Keratinocyte (primary cell): ENCODE results near the gene DRD3. TPM values are rescaled to one million over a fixed set of nuclear protein-coding genes. Genes with fewer than 3 reads are reported as not detected.

Experiments
- DNase-seq: peaks from one replicate; pipeline ENCODE4 v3.0.0-alpha.2; 2011; ENCODE audit warnings: low read depth, missing footprints, low spot score
- FAIRE-seq: peaks from 2 replicates; lab custom pipeline; 2011; peaks lifted over from hg19 to GRCh38; lab: Jason Lieb, UNC
- H2AFZ ChIP-seq: 2 replicates; pipeline ENCODE4 v1.6.0; 2012; ENCODE audit warnings: low read length, control low read depth, inconsistent platforms; ENCODE audit not compliant: control insufficient read depth
- H3K27ac ChIP-seq: 2 replicates; pipeline ENCODE4 v1.5.1; 2011; ENCODE audit warnings: low read length; ENCODE audit not compliant: control insufficient read depth, insufficient read depth
- H3K27me3 ChIP-seq: 3 replicates; pipeline ENCODE4 v1.6.0; 2011; ENCODE audit warnings: low read length; ENCODE audit not compliant: control insufficient read depth, insufficient read depth; ENCODE audit errors: extremely low read depth
- H3K36me3 ChIP-seq, 2 experiments: 2 replicates in 1 of 2; 3 replicates in 1 of 2; pipeline ENCODE4 v1.5.1; 2011; ENCODE audit warnings: low read length in 2 of 2, mild to moderate bottlenecking in 1 of 2; ENCODE audit not compliant: control insufficient read depth in 2 of 2, insufficient read depth in 2 of 2; ENCODE audit errors: extremely low read depth in 1 of 2
- H3K4me1 ChIP-seq: 3 replicates; pipeline ENCODE4 v1.5.1; 2011; ENCODE audit warnings: low read length; ENCODE audit not compliant: control insufficient read depth, insufficient read depth; ENCODE audit errors: extremely low read depth
- H3K4me2 ChIP-seq: 3 replicates; pipeline ENCODE4 v1.6.0; 2011; ENCODE audit warnings: low read depth, low read length; ENCODE audit not compliant: control insufficient read depth, insufficient read depth; ENCODE audit errors: extremely low read depth
- H3K4me3 ChIP-seq, 3 experiments: fragments of 200-600 bp in 1 of 3; sonication (generic) in 1 of 3; 2 replicates in 2 of 3; 3 replicates in 1 of 3; pipeline ENCODE4 v1.5.1; 2011 to 2016; ENCODE audit warnings: low read length in 3 of 3, mild to moderate bottlenecking in 3 of 3, control low read depth in 2 of 3, inconsistent platforms in 1 of 3, low read depth in 1 of 3, mixed read lengths in 1 of 3, mixed run types in 1 of 3, moderate library complexity in 1 of 3; ENCODE audit not compliant: control insufficient read depth in 2 of 3, insufficient read depth in 2 of 3; ENCODE audit errors: extremely low read depth in 1 of 3
- H3K79me2 ChIP-seq: 2 replicates; pipeline ENCODE4 v1.6.0; 2012; ENCODE audit warnings: low read length; ENCODE audit not compliant: control insufficient read depth, insufficient read depth
- H3K9ac ChIP-seq: 3 replicates; pipeline ENCODE4 v1.6.0; 2011; ENCODE audit warnings: low read length; ENCODE audit not compliant: control insufficient read depth, insufficient read depth; ENCODE audit errors: extremely low read depth
- H3K9me1 ChIP-seq: 3 replicates; pipeline ENCODE4 v1.6.0; 2011; ENCODE audit warnings: low read length; ENCODE audit not compliant: control insufficient read depth, insufficient read depth; ENCODE audit errors: extremely low read depth
- H3K9me3 ChIP-seq: 2 replicates; pipeline ENCODE4 v1.5.1; 2012; ENCODE audit warnings: low read depth, low read length; ENCODE audit not compliant: control insufficient read depth
- H4K20me1 ChIP-seq: 3 replicates; pipeline ENCODE4 v1.6.0; 2011; ENCODE audit warnings: low read length; ENCODE audit not compliant: control insufficient read depth, insufficient read depth; ENCODE audit errors: extremely low read depth
- EZH2 ChIP-seq: IDR thresholded peaks from one replicate; pipeline ENCODE4 v1.6.1; 2012; ENCODE audit warnings: inconsistent platforms, mild to moderate bottlenecking, low read length, moderate library complexity
- dilution Hi-C: fragments of 300-500 bp; cut with MboI; formaldehyde crosslinking; loops from one replicate; pipeline ENCODE4 v1.7.0; 2020; ENCODE audit warnings: low sequenced_read_pairs; ENCODE audit not compliant: extremely low pct_ligation_motif_present
- polyA plus RNA-seq, 5 experiments: library from polyadenylated mRNA; depleted of rRNA in 3 of 5; stranded (reverse) in 3 of 5; stranded (forward) in 1 of 5; unstranded in 1 of 5; fragments of >200 nt; gene quantifications; 1 replicate in 1 of 5; 2 replicates in 3 of 5; 3 replicates in 1 of 5; pipeline versions ENCODE4 v1.2.1 to v1.2.3, GENCODE V29; 2011 to 2012; ENCODE audit warnings: missing spikeins in 2 of 5, low read depth in 1 of 5, low replicate concordance in 1 of 5
- TF ChIP-seq, protein P1 (sequence below), 3 experiments: IDR thresholded peaks in 1 of 3; conservative IDR thresholded peaks in 1 of 3; optimal IDR thresholded peaks in 1 of 3; 2 replicates in 2 of 3; 3 replicates in 1 of 3; pipeline versions ENCODE3 to v1.5.1; 2011; ENCODE audit warnings: low read length in 3 of 3, mild to moderate bottlenecking in 3 of 3, moderate library complexity in 2 of 3, control low read depth in 1 of 3, inconsistent platforms in 1 of 3; ENCODE audit not compliant: insufficient read depth in 2 of 3; ENCODE audit errors: extremely low read depth in 1 of 3

DRD3 gene
- polyA plus RNA-seq, 1 donor (not counting 4 experiments of a cell fraction or from before 2014, with no cell fraction given): not detected

DNA sequence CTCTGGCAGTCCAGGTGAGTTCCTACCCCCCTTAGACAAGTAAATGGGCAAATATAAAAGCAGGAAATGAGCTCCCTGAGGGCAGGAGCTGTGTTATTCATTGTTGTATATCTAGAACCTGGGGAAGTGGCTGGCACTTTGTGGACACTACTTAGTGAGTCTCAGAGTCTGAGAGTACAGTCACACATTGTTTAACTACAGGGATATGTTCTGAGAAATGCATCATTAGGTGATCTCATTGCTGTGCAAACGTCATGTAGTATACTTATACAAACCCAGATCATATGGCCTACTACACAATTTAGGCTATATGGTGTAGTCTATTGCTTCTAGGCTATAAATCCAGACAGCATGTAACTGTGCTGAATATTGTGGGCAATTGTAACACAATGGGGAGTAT, 52.4 kb downstream of the DRD3 start:
- dilution Hi-C loops: no loop called here

DNA sequence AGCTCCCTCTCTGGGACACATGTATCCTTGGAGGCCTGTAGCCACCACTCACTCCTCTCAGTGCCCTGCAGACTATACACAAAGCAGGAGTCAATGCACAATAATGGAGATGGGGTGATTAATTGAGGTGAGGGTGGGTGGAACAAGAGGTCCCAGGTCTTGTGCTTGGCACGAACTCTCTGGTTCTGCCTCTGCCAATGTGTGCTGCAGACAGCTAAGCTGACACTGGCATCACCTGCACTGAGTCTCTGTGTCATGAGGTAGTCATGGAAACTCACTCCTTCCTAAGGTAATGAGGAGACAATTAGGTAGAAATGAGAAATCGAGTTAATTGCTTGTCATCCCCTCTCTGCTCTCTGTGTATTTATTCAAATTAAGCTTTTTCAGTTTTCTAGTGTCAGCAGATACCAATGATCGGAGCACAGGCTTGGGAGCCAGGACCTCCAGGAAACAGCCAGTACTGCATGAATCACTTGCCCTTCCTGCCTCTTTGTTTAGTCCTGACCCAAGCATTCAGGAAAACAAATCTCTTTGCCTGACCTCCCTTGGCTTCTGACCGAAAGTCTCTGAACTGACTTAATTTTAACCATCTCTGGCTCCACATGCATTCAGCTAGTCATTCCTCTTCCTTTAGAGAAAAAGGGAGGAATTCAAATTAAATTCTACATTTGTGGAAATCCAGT, 56.7 kb downstream of the DRD3 start:
- Histone ChIP-seq H3K4me2 (no peak overlapping the region), H2AFZ (no peak overlapping the region), H3K4me1 (no peaks in the 10 kb centered on the region), H3K9me1 (no peaks in the 10 kb centered on the region), H3K36me3 (no peaks in the 10 kb centered on the region), H3K79me2 (no peaks in the 10 kb centered on the region), H3K9me3 (no peaks in the 10 kb centered on the region), H3K27me3 (no peaks in the 10 kb centered on the region), H3K9ac (no peak overlapping the region), H3K4me3 (no peak overlapping the region), H3K27ac (no peak overlapping the region), H4K20me1 (no peaks in the 10 kb centered on the region)
- TF ChIP-seq EZH2: no peak
- TF ChIP-seq, protein P1, sequence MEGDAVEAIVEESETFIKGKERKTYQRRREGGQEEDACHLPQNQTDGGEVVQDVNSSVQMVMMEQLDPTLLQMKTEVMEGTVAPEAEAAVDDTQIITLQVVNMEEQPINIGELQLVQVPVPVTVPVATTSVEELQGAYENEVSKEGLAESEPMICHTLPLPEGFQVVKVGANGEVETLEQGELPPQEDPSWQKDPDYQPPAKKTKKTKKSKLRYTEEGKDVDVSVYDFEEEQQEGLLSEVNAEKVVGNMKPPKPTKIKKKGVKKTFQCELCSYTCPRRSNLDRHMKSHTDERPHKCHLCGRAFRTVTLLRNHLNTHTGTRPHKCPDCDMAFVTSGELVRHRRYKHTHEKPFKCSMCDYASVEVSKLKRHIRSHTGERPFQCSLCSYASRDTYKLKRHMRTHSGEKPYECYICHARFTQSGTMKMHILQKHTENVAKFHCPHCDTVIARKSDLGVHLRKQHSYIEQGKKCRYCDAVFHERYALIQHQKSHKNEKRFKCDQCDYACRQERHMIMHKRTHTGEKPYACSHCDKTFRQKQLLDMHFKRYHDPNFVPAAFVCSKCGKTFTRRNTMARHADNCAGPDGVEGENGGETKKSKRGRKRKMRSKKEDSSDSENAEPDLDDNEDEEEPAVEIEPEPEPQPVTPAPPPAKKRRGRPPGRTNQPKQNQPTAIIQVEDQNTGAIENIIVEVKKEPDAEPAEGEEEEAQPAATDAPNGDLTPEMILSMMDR (optimal IDR thresholded peaks at IDR 0.05 in 1 of 3, IDR thresholded peaks at IDR 0.05 in 1 of 3, conservative IDR thresholded peaks at IDR 0.05 in 1 of 3; ENCODE audit: extremely low read depth in 1 of 3, insufficient read depth in 2 of 3, low read length in 3 of 3): no peak
- dilution Hi-C loops: no loop called here
- no peak for DNase-seq
- no peak for FAIRE-seq

More for the DNA sequence above, 52.4 kb downstream of the DRD3 start:
- no peak for FAIRE-seq
- H3K27ac ChIP-seq: no peak overlapping the region
- no peaks in the 10 kb centered on the region for H3K27me3 ChIP-seq
- no peaks in the 10 kb centered on the region for H3K9me1 ChIP-seq
- no peak overlapping the region for H3K9ac ChIP-seq
- no peaks in the 10 kb centered on the region for H3K36me3 ChIP-seq
- no peaks in the 10 kb centered on the region for H4K20me1 ChIP-seq
- H3K9me3 ChIP-seq: no peaks in the 10 kb centered on the region
- TF ChIP-seq, protein P1 (optimal IDR thresholded peaks at IDR 0.05 in 1 of 3, IDR thresholded peaks at IDR 0.05 in 1 of 3, conservative IDR thresholded peaks at IDR 0.05 in 1 of 3; ENCODE audit: extremely low read depth in 1 of 3, insufficient read depth in 2 of 3, low read length in 3 of 3): no peak
- TF ChIP-seq EZH2: no peak
- H2AFZ ChIP-seq: no peak overlapping the region
- peaks cover 3% of the 10 kb centered on the region for H3K4me1 ChIP-seq
- H3K4me2 ChIP-seq: no peak overlapping the region
- DNase-seq: no peak
- no peaks in the 10 kb centered on the region for H3K79me2 ChIP-seq
- H3K4me3 ChIP-seq: no peak overlapping the region
